IMR-90 (cell line): ENCODE data around the gene ACO1.

Experiments
- BHLHE40 ChIP-seq: fragments of 150-350 bp; IDR thresholded peaks from 2 replicates; pipeline ENCODE4 v1.6.1; 2016; ENCODE audit warnings: mild to moderate bottlenecking, low read depth, low read length
- CEBPB ChIP-seq: IDR thresholded peaks from 2 replicates; pipeline ENCODE4 v1.6.1; 2012; ENCODE audit warnings: low read depth, low read length, improper control_type of control experiment
- CHD1 ChIP-seq: IDR thresholded peaks from 2 replicates; pipeline ENCODE4 v1.6.1; 2012; ENCODE audit warnings: low read depth, low read length, improper control_type of control experiment
- CTCF ChIP-seq: conservative IDR thresholded peaks from 2 replicates; pipeline ENCODE4 v1.5.1; 2012; ENCODE audit warnings: mild to moderate bottlenecking, low read depth, low read length, improper control_type of control experiment
- ELK1 ChIP-seq: fragments of 150-350 bp; IDR thresholded peaks from 2 replicates; pipeline ENCODE4 v1.6.1; 2016; ENCODE audit warnings: low read depth, mild to moderate bottlenecking, low read length, moderate library complexity, borderline replicate concordance
- MAFK ChIP-seq: IDR thresholded peaks from 2 replicates; pipeline ENCODE4 v1.6.1; 2012; ENCODE audit warnings: low read depth, low read length, improper control_type of control experiment
- MXI1 ChIP-seq: IDR thresholded peaks from 2 replicates; pipeline ENCODE4 v1.6.1; 2012; ENCODE audit warnings: low read depth, mild to moderate bottlenecking, low read length, moderate library complexity, borderline replicate concordance
- NFE2L2 ChIP-seq: fragments of 150-350 bp; IDR thresholded peaks from 2 replicates; pipeline ENCODE4 v1.6.1; 2016; ENCODE audit warnings: low read depth, mild to moderate bottlenecking, low read length
- POLR2A ChIP-seq: IDR thresholded peaks from 2 replicates; pipeline ENCODE4 v1.6.1; 2012; ENCODE audit warnings: mild to moderate bottlenecking, low read depth, low read length
- RAD21 ChIP-seq: IDR thresholded peaks from 2 replicates; pipeline ENCODE4 v1.6.1; 2012; ENCODE audit warnings: low read length, improper control_type of control experiment
- RCOR1 ChIP-seq: IDR thresholded peaks from 2 replicates; pipeline ENCODE4 v1.6.1; 2012; ENCODE audit warnings: mild to moderate bottlenecking, low read length, improper control_type of control experiment; ENCODE audit not compliant: insufficient replicate concordance
- RFX5 ChIP-seq: IDR thresholded peaks from 2 replicates; pipeline ENCODE4 v1.8.0; 2012; ENCODE audit warnings: low read depth, mild to moderate bottlenecking, low read length, moderate library complexity

GRCh38 chr9:32426278-32426939, 42.0 kb downstream of the ACO1 start:
- no peak for TF ChIP-seq CTCF
- peak; percentile 56; the same call in 1 of the 2 replicates for TF ChIP-seq BHLHE40
- TF ChIP-seq CEBPB, result peak; percentile 100
- TF ChIP-seq POLR2A, result peak; percentile 28; the same call in 1 of the 2 replicates
- no peak for TF ChIP-seq RCOR1
- peak; percentile 79 for TF ChIP-seq MAFK
- TF ChIP-seq ELK1, result no peak
- no peak for TF ChIP-seq CHD1
- TF ChIP-seq RFX5, result no peak
- no peak for TF ChIP-seq NFE2L2
- TF ChIP-seq RAD21, result no peak
- TF ChIP-seq MXI1, result no peak
